Endothelial cell (in vitro differentiated cells): Measurements from ENCODE around the gene SLC4A11. TPM values are rescaled to one million over a fixed set of nuclear protein-coding genes. Genes with fewer than 3 reads are reported as not detected.
"Not testable (repeated sequence)": the region's sequence is repeated elsewhere in the genome, so short reads cannot be mapped to it uniquely, and the experiment has no call there.

Experiments
- DNase-seq: peaks from one replicate; pipeline ENCODE4 v3.0.0; 2021; ENCODE audit warnings: low spot score
- H3K27ac Mint-ChIP-seq: one replicate; pipeline ENCODE4 v1.8.0; 2021; ENCODE audit warnings: mixed read lengths, inconsistent platforms; ENCODE audit not compliant: unreplicated experiment
- H3K27me3 Mint-ChIP-seq: one replicate; pipeline ENCODE4 v1.8.0; 2021; ENCODE audit warnings: mild to moderate bottlenecking, moderate library complexity, mixed read lengths, inconsistent platforms; ENCODE audit not compliant: unreplicated experiment
- H3K36me3 Mint-ChIP-seq: one replicate; pipeline ENCODE4 v1.8.0; 2021; ENCODE audit warnings: mild to moderate bottlenecking, low read depth, mixed read lengths, inconsistent platforms; ENCODE audit not compliant: unreplicated experiment
- H3K4me1 Mint-ChIP-seq: one replicate; pipeline ENCODE4 v1.8.0; 2021; ENCODE audit warnings: mild to moderate bottlenecking, mixed read lengths, inconsistent platforms; ENCODE audit not compliant: unreplicated experiment
- H3K4me3 Mint-ChIP-seq: one replicate; pipeline ENCODE4 v1.8.0; 2021; ENCODE audit warnings: mild to moderate bottlenecking, mixed read lengths, inconsistent platforms; ENCODE audit not compliant: unreplicated experiment
- H3K9me3 Mint-ChIP-seq: one replicate; pipeline ENCODE4 v1.8.0; 2021; ENCODE audit warnings: mixed read lengths, inconsistent platforms; ENCODE audit not compliant: unreplicated experiment
- CTCF ChIP-seq: fragments of 200-600 bp; sonication (generic); IDR thresholded peaks from one replicate; pipeline ENCODE4 v1.5.0; 2021; ENCODE audit warnings: antibody characterized with exemption; ENCODE audit not compliant: unreplicated experiment
- total RNA-seq: library from RNA; stranded (reverse); fragmentation: NEBNext Ultra II Directional; extraction: Animal tissue kit (Norgen Biotek cat#: 25700); gene quantifications from one replicate; pipeline ENCODE4 v1.2.1, GENCODE V29; 2021; ENCODE audit not compliant: unreplicated experiment

Gene SLC4A11
- total RNA-seq, 1 donor from 2014 or later = 30.6 TPM

GRCh38 chr20:3222635-3223600 lies 16.1 kb downstream of the SLC4A11 start:
- Mint-ChIP-seq H3K27ac (no peak overlapping the region), H3K4me1 (peaks cover 21% of the 10 kb centered on the region), H3K9me3 (no peaks in the 10 kb centered on the region), H3K36me3 (peaks cover 4% of the 10 kb centered on the region), H3K4me3 (no peak overlapping the region), H3K27me3 (no peaks in the 10 kb centered on the region)
- no peak for DNase-seq
- TF ChIP-seq CTCF = no peak

- Mint-ChIP-seq H3K27me3 (no peaks in the 10 kb centered on the region), H3K27ac (peak overlapping the region; percentile 37), H3K4me3 (peak overlapping the region; percentile 47), H3K36me3 (no peaks in the 10 kb centered on the region), H3K4me1 (peaks cover 21% of the 10 kb centered on the region), H3K9me3 (no peaks in the 10 kb centered on the region)
- no peak for TF ChIP-seq CTCF
- DNase-seq = no peak
These were observed 17.4 kb downstream of the SLC4A11 start for GRCh38 chr20:3221398-3222226.

- Mint-ChIP-seq H3K36me3 (no peaks in the 10 kb centered on the region), H3K27ac (no peak overlapping the region), H3K4me1 (peaks cover 19% of the 10 kb centered on the region), H3K9me3 (no peaks in the 10 kb centered on the region), H3K4me3 (no peak overlapping the region), H3K27me3 (no peaks in the 10 kb centered on the region)
- TF ChIP-seq CTCF = peak; percentile 99
- peak; percentile 86 for DNase-seq
These were observed 20.5 kb downstream of the SLC4A11 start for GRCh38 chr20:3218307-3218988.

- not testable (repeated sequence) for H3K4me3 Mint-ChIP-seq, H3K9me3 Mint-ChIP-seq, H3K27ac Mint-ChIP-seq, DNase-seq, H3K36me3 Mint-ChIP-seq, H3K27me3 Mint-ChIP-seq, H3K4me1 Mint-ChIP-seq
These were observed 23.6 kb downstream of the SLC4A11 start for GRCh38 chr20:3215359-3215917.

- no peak for DNase-seq
- no peak for TF ChIP-seq CTCF
- Mint-ChIP-seq H3K4me3 (no peak overlapping the region), H3K27me3 (no peaks in the 10 kb centered on the region), H3K9me3 (no peaks in the 10 kb centered on the region), H3K36me3 (peaks cover 4% of the 10 kb centered on the region), H3K27ac (no peak overlapping the region), H3K4me1 (peaks cover 7% of the 10 kb centered on the region)
These were observed 25.8 kb downstream of the SLC4A11 start for GRCh38 chr20:3213226-3213625.
